ENCODE measurements around the gene DIAPH1.

The DIAPH1 gene

GRCh38 chr5:141585594-141585993 lies 33.2 kb downstream of the DIAPH1 start:
- DNase-seq (ENCODE audit: low spot score), result no peak
- ChIA-PET POLR2A (ENCODE audit: low non-redundant PET) (no interaction called here), CTCF (interaction anchor here (0.6 to 1.2 kb wide), 2 partner anchors 17 to 33 kb away, joined by 3 read pairs; partner anchors contain the start of gene DIAPH1)
- TF ChIP-seq CTCF (conservative IDR thresholded peaks at IDR 0.05; ENCODE audit: low read depth), result no peak
- H3K27ac ChIP-seq, result no peak overlapping the region

GRCh38 chr5:141574122-141574510 lies 44.7 kb downstream of the DIAPH1 start:
- ChIA-PET POLR2A (ENCODE audit: low non-redundant PET) (no interaction called here), CTCF (interaction anchor here (0.7 to 2.2 kb wide), 4 partner anchors 10 to 60 kb away, joined by 3 to 10 read pairs (median 3); no protein-coding TSS in a partner anchor)
- DNase-seq (ENCODE audit: low spot score), result no peak

GRCh38 chr5:141573489-141574121 lies 45.2 kb downstream of the DIAPH1 start:
- no peak for DNase-seq (ENCODE audit: low spot score)
- POLR2A ChIA-PET (ENCODE audit: low non-redundant PET), result no interaction called here
- CTCF ChIA-PET, result interaction anchor here (0.7 to 1.0 kb wide), 2 partner anchors 49 to 61 kb away, joined by 3 read pairs; no protein-coding TSS in a partner anchor
- no peak overlapping the region for H3K27ac ChIP-seq
- TF ChIP-seq CTCF (conservative IDR thresholded peaks at IDR 0.05; ENCODE audit: low read depth), result no peak

More at GRCh38 chr5:141574122-141574510, 44.7 kb downstream of the DIAPH1 start:
- no peak for TF ChIP-seq CTCF (conservative IDR thresholded peaks at IDR 0.05; ENCODE audit: low read depth)
- H3K27ac ChIP-seq, result no peak overlapping the region

GRCh38 chr5:141570655-141571054 lies 48.1 kb downstream of the DIAPH1 start:
- CTCF ChIA-PET, result interaction anchor here (0.6 to 1.1 kb wide), 5 partner anchors 10 to 610 kb away, joined by 3 to 4 read pairs (median 3); partner anchors contain the start of gene DIAPH1
- POLR2A ChIA-PET (ENCODE audit: low non-redundant PET), result no interaction called here
- TF ChIP-seq CTCF (conservative IDR thresholded peaks at IDR 0.05; ENCODE audit: low read depth), result no peak
- no peak for DNase-seq (ENCODE audit: low spot score)
- no peak overlapping the region for H3K27ac ChIP-seq

- H3K27ac ChIP-seq, result no peak overlapping the region
- ChIA-PET CTCF (interaction anchor here (0.5 to 1.6 kb wide), 31 partner anchors 8 to 566 kb away, joined by 3 to 8 read pairs (median 4); partner anchors contain the start of genes PCDHB14, PCDHB3, PCDHGA2 and PCDHGB6), POLR2A (ENCODE audit: low non-redundant PET) (no interaction called here)
- DNase-seq (ENCODE audit: low spot score), result no peak
- TF ChIP-seq CTCF (conservative IDR thresholded peaks at IDR 0.05; ENCODE audit: low read depth), result peak; percentile 98
Observed at GRCh38 chr5:141567513-141568117, 51.2 kb downstream of the DIAPH1 start.

GRCh38 chr5:141565826-141566570 lies 52.8 kb downstream of the DIAPH1 start:
- POLR2A ChIA-PET (ENCODE audit: low non-redundant PET), result no interaction called here
- CTCF ChIA-PET, result interaction anchor here (0.6 to 0.7 kb wide), 2 partner anchors 93 to 102 kb away, joined by 3 to 4 read pairs; no protein-coding TSS in a partner anchor
- no peak for DNase-seq (ENCODE audit: low spot score)
- TF ChIP-seq CTCF (conservative IDR thresholded peaks at IDR 0.05; ENCODE audit: low read depth), result no peak
- H3K27ac ChIP-seq, result no peak overlapping the region
